GM21423 (cell line): ENCODE data around the gene KRTAP3-2.

ENCODE experiments used
- ATAC-seq: cut with Tn5 transposase; IDR thresholded peaks from one replicate; pipeline ENCODE4 v1.9.1; 2021; ENCODE audit warnings: mild to moderate bottlenecking, moderate library complexity; ENCODE audit not compliant: unreplicated experiment

KRTAP3-2 gene

GRCh38 chr17:41012326-41013120 is 12.8 kb upstream of the KRTAP3-2 start:
- ATAC-seq, result no peak

GRCh38 chr17:41010441-41010840 is 10.7 kb upstream of the KRTAP3-2 start:
- no peak for ATAC-seq

GRCh38 chr17:41009936-41010335 is 10.2 kb upstream of the KRTAP3-2 start:
- no peak for ATAC-seq

GRCh38 chr17:41009301-41009760 is 9.6 kb upstream of the KRTAP3-2 start:
- no peak for ATAC-seq

GRCh38 chr17:41008811-41009210 is 9.1 kb upstream of the KRTAP3-2 start, which contains the start of gene KRTAP3-1:
Gene KRTAP3-1, minus strand, starts transcription at chr17:41009128. Its CDS starts 54 bp downstream, at chr17:41009074.
- ATAC-seq, result no peak

GRCh38 chr17:41004397-41004796 is 4.7 kb upstream of the KRTAP3-2 start:
- ATAC-seq, result no peak

GRCh38 chr17:41003926-41004325 is 4.2 kb upstream of the KRTAP3-2 start:
- ATAC-seq, result no peak

- ATAC-seq, result no peak
These were observed 3.1 kb upstream of the KRTAP3-2 start for GRCh38 chr17:41002814-41003213.

- ATAC-seq, result no peak
These were observed 2.1 kb upstream of the KRTAP3-2 start for GRCh38 chr17:41001795-41002194.

GRCh38 chr17:40997361-40997760 is 2.3 kb downstream of the KRTAP3-2 start:
- ATAC-seq, result no peak

GRCh38 chr17:40996829-40997228 is 2.9 kb downstream of the KRTAP3-2 start:
- no peak for ATAC-seq

- ATAC-seq, result no peak
These were observed 4.6 kb downstream of the KRTAP3-2 start for GRCh38 chr17:40995116-40995515.

GRCh38 chr17:40993839-40994238 is 5.9 kb downstream of the KRTAP3-2 start, which contains the start of gene KRTAP3-3:
Gene KRTAP3-3, minus strand, starts transcription at chr17:40994164. Its CDS starts 67 bp downstream, at chr17:40994097.
- no peak for ATAC-seq

- ATAC-seq, result no peak
These were observed 6.6 kb downstream of the KRTAP3-2 start for GRCh38 chr17:40993084-40993483.

- no peak for ATAC-seq
These were observed 7.0 kb downstream of the KRTAP3-2 start for GRCh38 chr17:40992666-40993065.

- no peak for ATAC-seq
These were observed 12.8 kb downstream of the KRTAP3-2 start for GRCh38 chr17:40986920-40987319.

GRCh38 chr17:40984226-40984625 is 15.5 kb downstream of the KRTAP3-2 start, which contains the start of gene KRT40:
Gene KRT40, minus strand, starts transcription at chr17:40984326. Its CDS starts 53 bp downstream, at chr17:40984273.
- no peak for ATAC-seq

- ATAC-seq, result no peak
These were observed 18.6 kb downstream of the KRTAP3-2 start for GRCh38 chr17:40981115-40981514.

GRCh38 chr17:40980596-40980995 is 19.1 kb downstream of the KRTAP3-2 start:
- ATAC-seq, result no peak

GRCh38 chr17:40980117-40980516 is 19.6 kb downstream of the KRTAP3-2 start:
- ATAC-seq, result no peak

GRCh38 chr17:40978575-40979151 is 21.0 kb downstream of the KRTAP3-2 start:
- ATAC-seq, result no peak

- ATAC-seq, result no peak
These were observed 24.2 kb downstream of the KRTAP3-2 start for GRCh38 chr17:40975516-40975915.
